Ovary (tissue), 9 donors: ENCODE measurements around the gene SFSWAP. TPM values are rescaled to one million over a fixed set of nuclear protein-coding genes. Genes with fewer than 3 reads are reported as not detected.

ENCODE experiments used
- DNase-seq, 5 donors: peaks; one replicate each; pipeline ENCODE4 v3.0.0-alpha.2; 2019 to 2020
- H3K27ac ChIP-seq, 2 donors: fragments of 200-600 bp; one replicate each; pipeline versions ENCODE4 v1.5.1 to v1.8.0; 2019 to 2022
- H3K27me3 ChIP-seq: fragments of 200-600 bp; one replicate; pipeline ENCODE4 v1.8.0; 2022
- H3K36me3 ChIP-seq: fragments of 200-600 bp; sonication (generic); one replicate; pipeline ENCODE4 v1.5.1; 2019
- H3K4me1 ChIP-seq: one replicate; pipeline ENCODE4 v1.8.1; 2013; ENCODE audit warnings: mild to moderate bottlenecking, moderate library complexity; ENCODE audit not compliant: insufficient read depth
- H3K4me3 ChIP-seq: fragments of 200-600 bp; sonication (generic); one replicate; pipeline ENCODE4 v1.5.1; 2017
- H3K9me3 ChIP-seq, 2 donors: fragments of 200-600 bp in 1 of 2; sonication (generic) in 1 of 2; one replicate each; pipeline versions ENCODE4 v1.5.1 to v1.8.1; 2013 to 2019; ENCODE audit warnings: mild to moderate bottlenecking in 1 of 2, moderate library complexity in 1 of 2
- EP300 ChIP-seq: sonication (generic); formaldehyde crosslinking; IDR thresholded peaks from one replicate; pipeline ENCODE4 v1.6.1; 2017; ENCODE audit warnings: antibody characterized with exemption
- POLR2A ChIP-seq: fragments of 450-650 bp; IDR thresholded peaks from one replicate; pipeline ENCODE4 v1.6.1; 2017; ENCODE audit warnings: antibody characterized with exemption, mild to moderate bottlenecking, moderate library complexity
- WGBS, 3 donors: extraction: QIAGEN DNeasy Blood & Tissue Kit in 1 of 3; methylation state at CpG; one replicate each; pipeline versions ENCODE4 v1.1.5 to v1.1.7; 2013 to 2017; 5-methylcytosine and 5-hydroxymethylcytosine counted together
- intact Hi-C, 4 donors: fragments of 100-400 bp; cut with DNase I; formaldehyde crosslinking; loops; one replicate each; pipeline versions ENCODE4 v1.11.0 to v1.15.1; 2022 to 2023
- polyA plus RNA-seq, 2 donors: library from polyadenylated mRNA; stranded (reverse); fragments of 200-250 nt in 1 of 2; fragments of 350-450 nt in 1 of 2; fragmentation: Illumina TruSeq in 1 of 2; extraction: RNeasy Lipid Tissue Mini Kit (QIAGEN cat#74804) in 1 of 2; gene quantifications; one replicate each; pipeline ENCODE4 v1.2.3, GENCODE V29; 2013 to 2014
- total RNA-seq, 7 donors: library from RNA; depleted of rRNA in 2 of 7; stranded (reverse); fragments of >200 nt in 2 of 7; fragmentation: NEBNext Ultra II Directional in 3 of 7; extraction: Animal tissue kit (Norgen Biotek cat#: 25700) in 3 of 7; gene quantifications; one replicate each; pipeline versions ENCODE4 v1.1.0 to v1.2.4, GENCODE V29; 2016 to 2023
- TF ChIP-seq, protein P1 (sequence below), 3 donors: fragments of 450-650 bp in 2 of 3; fragments of 200-600 bp in 1 of 3; IDR thresholded peaks; one replicate each; pipeline versions ENCODE4 v1.5.1 to v1.8.0; 2016 to 2022; ENCODE audit warnings: antibody characterized with exemption in 3 of 3, mild to moderate bottlenecking in 1 of 3
- donor health status: DM: no; HTN: no; CAD: no; lungs with moderate emphysema.
- donor health status: DM: no; HTN: no; CAD: no.
- donor health status: Bipolar disorder and iron deficiency.
- donor health status: DM: yes; HTN: yes; CAD: no.
- donor health status: DM: no; HTN: no; CAD: no.
- donor health status: DM: yes; HTN: yes; CAD: no.

SFSWAP gene
- total and polyA plus RNA-seq, 9 donors = 27.6 to 54.4 (median 42.5) TPM

DNA sequence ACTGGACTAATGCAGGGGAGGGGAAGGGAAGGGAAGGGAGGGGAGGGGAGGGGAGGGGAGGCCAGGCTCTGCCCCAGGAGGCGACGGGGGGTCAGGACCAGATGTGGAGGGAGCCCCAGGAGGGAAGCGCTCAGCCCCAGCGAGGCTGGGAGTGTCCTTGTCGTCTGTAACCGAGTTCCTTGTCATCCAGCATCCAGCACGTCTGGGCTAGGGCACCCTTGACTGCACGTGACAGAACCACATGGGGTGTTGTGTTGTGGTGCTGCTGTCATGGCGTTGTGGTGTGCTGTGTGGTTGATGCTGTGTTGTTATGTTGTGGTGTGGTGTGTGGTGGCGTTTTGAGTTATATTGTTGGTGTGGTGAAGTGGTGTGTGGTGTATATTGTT lies 28.4 kb upstream of the SFSWAP start:
- no peaks in the 10 kb centered on the region for H3K36me3 ChIP-seq
- no peak overlapping the region for H3K4me3 ChIP-seq
- no peaks in the 10 kb centered on the region for H3K27me3 ChIP-seq
- no peak for TF ChIP-seq POLR2A
- TF ChIP-seq, protein P1, sequence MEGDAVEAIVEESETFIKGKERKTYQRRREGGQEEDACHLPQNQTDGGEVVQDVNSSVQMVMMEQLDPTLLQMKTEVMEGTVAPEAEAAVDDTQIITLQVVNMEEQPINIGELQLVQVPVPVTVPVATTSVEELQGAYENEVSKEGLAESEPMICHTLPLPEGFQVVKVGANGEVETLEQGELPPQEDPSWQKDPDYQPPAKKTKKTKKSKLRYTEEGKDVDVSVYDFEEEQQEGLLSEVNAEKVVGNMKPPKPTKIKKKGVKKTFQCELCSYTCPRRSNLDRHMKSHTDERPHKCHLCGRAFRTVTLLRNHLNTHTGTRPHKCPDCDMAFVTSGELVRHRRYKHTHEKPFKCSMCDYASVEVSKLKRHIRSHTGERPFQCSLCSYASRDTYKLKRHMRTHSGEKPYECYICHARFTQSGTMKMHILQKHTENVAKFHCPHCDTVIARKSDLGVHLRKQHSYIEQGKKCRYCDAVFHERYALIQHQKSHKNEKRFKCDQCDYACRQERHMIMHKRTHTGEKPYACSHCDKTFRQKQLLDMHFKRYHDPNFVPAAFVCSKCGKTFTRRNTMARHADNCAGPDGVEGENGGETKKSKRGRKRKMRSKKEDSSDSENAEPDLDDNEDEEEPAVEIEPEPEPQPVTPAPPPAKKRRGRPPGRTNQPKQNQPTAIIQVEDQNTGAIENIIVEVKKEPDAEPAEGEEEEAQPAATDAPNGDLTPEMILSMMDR (IDR thresholded peaks at IDR 0.05) = no peak
- TF ChIP-seq EP300 = no peak
- intact Hi-C loops = no loop called here
- H3K9me3 ChIP-seq = no peaks in the 10 kb centered on the region
- DNase-seq = no peak
- no peaks in the 10 kb centered on the region for H3K4me1 ChIP-seq
- WGBS, 3 donors = 19 to 35% (median 31%) methylated on average over 10 of the region's 10 CpGs
- no peak overlapping the region for H3K27ac ChIP-seq

DNA sequence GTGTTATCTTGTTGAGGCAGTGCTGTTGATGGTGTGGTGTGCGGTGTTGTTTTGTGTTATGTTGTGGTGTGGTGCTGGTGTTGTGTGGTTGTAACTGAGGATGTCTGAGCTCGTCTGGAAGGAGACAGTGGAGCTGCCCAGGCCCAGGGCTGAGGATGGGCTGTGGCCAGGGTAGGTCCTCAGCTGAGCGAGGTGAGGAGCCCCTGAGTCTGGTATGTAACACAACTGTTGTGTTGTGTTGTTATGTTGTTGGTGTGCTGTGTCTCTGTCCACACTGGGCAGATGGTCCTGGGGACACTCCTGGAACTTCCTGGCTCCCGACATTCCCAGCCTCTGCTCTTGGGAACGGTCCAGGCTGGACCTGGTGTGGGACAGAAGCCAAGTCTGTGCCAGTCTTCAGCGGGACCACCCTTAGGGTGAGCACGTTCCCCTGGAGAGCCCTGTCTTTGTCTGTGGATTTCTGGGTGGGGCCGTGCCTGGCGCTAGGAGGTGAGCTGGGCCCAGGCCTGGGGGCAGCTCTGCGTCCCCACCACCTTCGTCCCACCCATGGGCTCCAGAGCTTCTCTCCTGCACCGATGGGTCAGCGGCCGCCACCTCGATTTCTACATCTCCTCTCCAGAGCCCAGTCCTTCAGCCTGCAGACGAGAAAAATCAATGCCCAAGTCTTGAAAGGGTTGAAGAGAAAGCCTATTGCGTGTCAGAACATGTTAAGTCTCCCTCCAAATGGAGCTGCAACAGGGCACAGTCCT lies 27.4 kb upstream of the SFSWAP start:
- 74 to 78% (median 75%) methylated on average over 17 of the region's 17 CpGs for WGBS, 3 donors
- Histone ChIP-seq H3K36me3 (no peaks in the 10 kb centered on the region), H3K4me1 (no peaks in the 10 kb centered on the region), H3K27ac (no peak overlapping the region), H3K9me3 (no peaks in the 10 kb centered on the region), H3K27me3 (no peaks in the 10 kb centered on the region), H3K4me3 (no peak overlapping the region)
- TF ChIP-seq, protein P1 (IDR thresholded peaks at IDR 0.05) = no peak
- TF ChIP-seq EP300 (no peak), POLR2A (no peak)
- no peak for DNase-seq
- intact Hi-C loops = no loop called here

DNA sequence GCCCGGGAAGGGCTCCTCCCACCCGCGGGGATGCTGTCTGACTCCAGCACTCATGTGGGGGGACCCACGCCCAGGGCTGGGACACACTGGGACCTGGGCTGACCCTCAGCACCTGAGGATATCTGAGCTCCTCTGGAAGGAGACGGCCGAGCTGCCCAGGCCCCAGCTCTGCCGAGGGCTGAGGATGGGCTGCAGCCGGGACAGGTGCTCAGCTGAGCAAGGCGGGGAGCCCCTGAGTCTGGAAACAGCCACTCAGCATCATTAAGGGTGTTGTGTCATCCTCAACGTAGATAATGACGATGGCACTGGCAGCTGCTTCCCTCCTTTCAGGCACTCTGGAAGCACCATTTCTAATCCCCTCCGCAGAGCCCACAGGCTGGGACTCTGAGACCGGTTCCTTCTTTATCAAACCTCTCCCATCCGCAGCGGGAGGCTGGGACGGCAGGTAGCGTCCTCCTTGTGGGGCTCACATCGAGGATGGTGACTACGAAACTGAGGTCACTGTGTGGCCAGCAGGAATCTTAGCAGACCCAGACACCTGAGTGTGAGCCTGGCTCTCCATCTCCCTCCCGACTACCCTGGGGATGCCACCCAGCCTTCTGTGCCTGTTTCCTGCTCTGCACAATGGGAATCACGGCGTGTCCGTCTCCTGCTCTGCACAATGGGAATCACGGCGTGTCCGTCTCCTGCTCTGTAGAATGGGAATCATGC lies 26.7 kb upstream of the SFSWAP start:
- H3K4me1 ChIP-seq = no peaks in the 10 kb centered on the region
- H3K36me3 ChIP-seq = no peaks in the 10 kb centered on the region
- no peak overlapping the region for H3K27ac ChIP-seq
- 64 to 77% (median 71%) methylated on average over 24 to 26 of the region's 26 CpGs for WGBS, 3 donors
- intact Hi-C loops = no loop called here
- no peaks in the 10 kb centered on the region for H3K27me3 ChIP-seq
- H3K9me3 ChIP-seq = no peaks in the 10 kb centered on the region
- no peak for DNase-seq
- no peak overlapping the region for H3K4me3 ChIP-seq
- TF ChIP-seq EP300 = no peak
- TF ChIP-seq POLR2A = no peak
- TF ChIP-seq, protein P1 (IDR thresholded peaks at IDR 0.05) = no peak

DNA sequence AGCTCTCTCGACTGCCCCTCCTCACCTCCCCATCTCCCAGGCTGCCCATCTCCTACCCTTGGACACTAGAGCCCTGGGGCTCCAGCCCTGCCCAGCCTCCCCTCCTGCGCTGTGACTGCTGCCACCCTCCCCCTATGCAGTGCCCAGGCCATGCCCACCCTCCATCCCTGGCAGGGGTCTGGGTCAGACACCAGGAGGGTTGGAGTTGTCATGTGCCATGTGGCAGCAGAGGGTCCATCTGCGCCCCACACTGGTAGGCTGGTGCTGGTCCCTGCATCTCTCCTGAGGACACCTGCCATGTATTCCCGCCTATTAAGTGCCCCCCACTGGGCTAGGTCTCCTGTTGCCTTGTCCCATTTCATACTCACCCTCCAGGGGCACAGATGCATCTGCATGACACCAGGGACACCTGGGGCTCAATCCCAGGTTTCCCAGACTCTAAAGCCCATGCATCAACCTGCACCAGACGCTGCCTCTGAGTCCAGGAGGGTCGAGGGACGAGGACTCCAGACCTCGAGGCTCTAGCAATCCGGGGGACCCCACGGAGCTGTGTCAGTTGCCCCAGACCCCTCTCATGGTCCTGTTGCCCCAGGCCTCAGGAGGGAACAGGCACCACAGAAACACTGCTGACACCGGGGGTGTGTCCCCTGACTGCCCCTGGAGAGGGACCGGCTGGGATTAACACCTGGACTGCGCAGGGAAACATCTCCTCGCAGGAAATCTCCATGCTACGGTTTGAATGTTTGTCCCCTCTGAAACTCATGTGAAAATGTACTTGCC lies 23.4 kb upstream of the SFSWAP start:
- Histone ChIP-seq H3K27ac (no peak overlapping the region), H3K4me3 (no peak overlapping the region), H3K4me1 (no peaks in the 10 kb centered on the region), H3K36me3 (no peaks in the 10 kb centered on the region), H3K9me3 (no peaks in the 10 kb centered on the region), H3K27me3 (no peaks in the 10 kb centered on the region)
- no peak for TF ChIP-seq EP300
- TF ChIP-seq, protein P1 (IDR thresholded peaks at IDR 0.05) = no peak
- TF ChIP-seq POLR2A = no peak
- 72 to 78% (median 73%) methylated on average over 15 of the region's 15 CpGs for WGBS, 3 donors
- DNase-seq = no peak
- intact Hi-C loops = no loop called here
